Measurements from ENCODE around the gene CORO7.
A peak's percentile ranks its signal among the peaks of the same experiment; 100 is the strongest.

CORO7 gene

DNA sequence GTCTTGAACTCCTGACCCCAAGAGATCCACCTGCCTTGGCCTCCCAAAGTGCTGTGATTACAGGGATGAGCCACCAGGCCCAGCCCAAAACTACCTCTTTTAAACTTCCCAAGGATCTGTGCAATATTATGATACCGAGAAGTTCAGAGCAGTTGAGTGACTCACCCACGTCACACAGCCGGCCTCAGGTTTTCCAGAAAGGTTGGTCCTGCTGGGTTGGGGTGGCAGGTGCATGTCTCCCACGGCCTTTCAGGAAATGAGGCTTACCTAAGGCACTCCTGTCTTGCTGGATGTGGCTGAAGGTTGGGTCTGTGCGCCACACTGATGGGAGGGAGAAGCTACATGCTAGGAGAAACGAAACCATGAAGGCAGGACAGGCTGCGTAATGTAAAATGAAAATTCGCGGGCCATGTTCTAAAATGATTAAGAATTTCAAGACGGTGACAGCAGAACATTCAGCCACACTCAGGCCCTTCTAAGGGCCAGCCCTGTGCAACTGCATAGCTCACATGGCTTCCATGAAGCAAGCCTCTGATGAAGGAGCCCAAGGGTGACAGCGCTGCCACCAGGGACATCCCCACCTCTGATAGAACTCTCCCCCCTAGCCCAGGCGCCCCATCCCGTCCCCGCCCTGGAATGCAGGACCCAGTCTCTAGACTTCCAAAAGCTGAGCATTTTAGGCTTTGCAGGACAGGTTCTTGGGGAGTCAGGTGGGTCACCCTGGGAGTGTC, 107.1 kb downstream of the CORO7 start:
- TF ChIP-seq, protein P1, sequence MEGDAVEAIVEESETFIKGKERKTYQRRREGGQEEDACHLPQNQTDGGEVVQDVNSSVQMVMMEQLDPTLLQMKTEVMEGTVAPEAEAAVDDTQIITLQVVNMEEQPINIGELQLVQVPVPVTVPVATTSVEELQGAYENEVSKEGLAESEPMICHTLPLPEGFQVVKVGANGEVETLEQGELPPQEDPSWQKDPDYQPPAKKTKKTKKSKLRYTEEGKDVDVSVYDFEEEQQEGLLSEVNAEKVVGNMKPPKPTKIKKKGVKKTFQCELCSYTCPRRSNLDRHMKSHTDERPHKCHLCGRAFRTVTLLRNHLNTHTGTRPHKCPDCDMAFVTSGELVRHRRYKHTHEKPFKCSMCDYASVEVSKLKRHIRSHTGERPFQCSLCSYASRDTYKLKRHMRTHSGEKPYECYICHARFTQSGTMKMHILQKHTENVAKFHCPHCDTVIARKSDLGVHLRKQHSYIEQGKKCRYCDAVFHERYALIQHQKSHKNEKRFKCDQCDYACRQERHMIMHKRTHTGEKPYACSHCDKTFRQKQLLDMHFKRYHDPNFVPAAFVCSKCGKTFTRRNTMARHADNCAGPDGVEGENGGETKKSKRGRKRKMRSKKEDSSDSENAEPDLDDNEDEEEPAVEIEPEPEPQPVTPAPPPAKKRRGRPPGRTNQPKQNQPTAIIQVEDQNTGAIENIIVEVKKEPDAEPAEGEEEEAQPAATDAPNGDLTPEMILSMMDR (IDR thresholded peaks at IDR 0.05; ENCODE audit: borderline replicate concordance, insufficient read depth, low read depth, low read length): no peak
- no peak overlapping the region for H3K4me3 ChIP-seq (ENCODE audit: low read depth, low read length)

DNA sequence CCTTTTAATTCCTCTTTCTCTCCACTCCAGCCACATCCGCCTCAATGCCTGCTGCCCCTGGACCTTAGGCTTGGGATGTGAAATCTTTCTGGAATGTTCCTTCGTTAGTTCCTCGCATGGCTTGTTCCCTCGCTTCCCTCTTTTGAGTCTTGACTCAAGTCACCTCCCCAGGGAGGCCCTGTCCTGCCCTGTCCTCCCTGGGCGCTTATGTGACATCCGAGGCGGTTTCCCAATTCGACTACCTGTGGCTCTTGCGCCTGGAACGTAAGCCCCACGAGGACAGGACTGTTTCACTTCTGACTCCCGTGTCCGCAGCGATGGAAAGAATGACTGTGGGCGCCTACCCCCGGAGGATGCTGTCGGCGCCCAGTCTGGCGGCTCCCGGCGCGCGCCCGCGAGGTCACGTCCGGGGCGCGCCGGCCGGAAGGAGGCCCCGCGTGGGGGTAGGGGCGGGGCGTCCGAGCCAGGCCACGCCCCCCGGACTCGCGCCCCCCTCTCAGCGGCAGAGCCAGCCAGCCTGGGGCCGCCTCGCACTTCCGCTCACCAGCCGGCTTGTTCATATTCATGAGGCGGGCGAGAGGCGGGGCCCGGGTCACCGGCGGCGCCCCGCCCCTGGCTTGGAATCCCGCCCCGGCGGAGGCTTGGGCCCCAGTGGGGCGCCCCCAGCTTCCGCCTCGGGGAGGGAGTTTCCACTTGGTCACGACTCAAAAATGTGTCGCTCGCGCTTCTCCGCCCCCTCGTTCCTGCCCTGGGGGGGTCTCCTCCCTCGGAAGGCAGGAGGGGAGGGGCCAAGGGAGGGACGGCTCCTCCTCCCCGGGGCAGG, 109.0 kb downstream of the CORO7 start:
- H3K4me3 ChIP-seq (ENCODE audit: low read depth, low read length): peak overlapping the region; percentile 84
- TF ChIP-seq, protein P1 (IDR thresholded peaks at IDR 0.05; ENCODE audit: borderline replicate concordance, insufficient read depth, low read depth, low read length): no peak

DNA sequence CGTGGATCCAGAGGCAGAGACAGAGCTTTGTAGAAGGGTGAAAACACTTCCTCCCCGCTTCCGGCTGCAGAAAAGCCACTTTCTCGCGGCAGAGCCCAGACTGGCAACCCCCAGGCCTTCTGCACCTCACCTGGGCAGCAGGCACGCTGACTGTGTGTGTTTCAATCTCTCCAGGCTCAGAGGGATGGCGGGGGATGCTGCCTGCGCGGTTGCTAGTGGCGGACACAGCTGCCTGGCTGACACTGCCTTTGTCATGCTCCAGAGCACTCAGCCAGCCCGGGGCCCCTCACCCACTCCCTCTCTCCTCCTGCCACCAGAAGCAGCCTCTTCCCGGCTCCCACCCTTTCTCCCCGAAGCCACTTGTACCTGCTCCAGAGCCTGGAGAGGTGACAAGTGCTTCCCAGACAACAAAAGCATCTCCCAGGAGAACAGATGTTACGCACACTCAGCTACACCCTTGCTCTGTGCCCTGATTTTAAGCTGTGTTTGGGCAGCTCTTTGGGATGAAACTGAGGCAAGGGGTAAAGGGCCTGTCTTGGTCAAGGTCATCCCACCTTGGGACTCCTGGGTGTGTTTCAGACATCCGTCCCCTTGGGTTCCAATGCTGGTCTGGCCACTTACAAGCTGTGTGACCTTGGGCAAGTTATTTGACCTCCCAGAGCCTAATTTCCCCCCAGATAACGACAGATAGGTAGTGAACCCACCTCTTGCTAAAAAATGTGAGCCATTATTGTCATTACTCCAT, 109.8 kb downstream of the CORO7 start:
- peak overlapping the region; percentile 84 for H3K4me3 ChIP-seq (ENCODE audit: low read depth, low read length)
- TF ChIP-seq, protein P1 (IDR thresholded peaks at IDR 0.05; ENCODE audit: borderline replicate concordance, insufficient read depth, low read depth, low read length): no peak

Data from GM12875 (cell line).